ENCODE measurements around the gene PRMT9.

PRMT9 gene

DNA sequence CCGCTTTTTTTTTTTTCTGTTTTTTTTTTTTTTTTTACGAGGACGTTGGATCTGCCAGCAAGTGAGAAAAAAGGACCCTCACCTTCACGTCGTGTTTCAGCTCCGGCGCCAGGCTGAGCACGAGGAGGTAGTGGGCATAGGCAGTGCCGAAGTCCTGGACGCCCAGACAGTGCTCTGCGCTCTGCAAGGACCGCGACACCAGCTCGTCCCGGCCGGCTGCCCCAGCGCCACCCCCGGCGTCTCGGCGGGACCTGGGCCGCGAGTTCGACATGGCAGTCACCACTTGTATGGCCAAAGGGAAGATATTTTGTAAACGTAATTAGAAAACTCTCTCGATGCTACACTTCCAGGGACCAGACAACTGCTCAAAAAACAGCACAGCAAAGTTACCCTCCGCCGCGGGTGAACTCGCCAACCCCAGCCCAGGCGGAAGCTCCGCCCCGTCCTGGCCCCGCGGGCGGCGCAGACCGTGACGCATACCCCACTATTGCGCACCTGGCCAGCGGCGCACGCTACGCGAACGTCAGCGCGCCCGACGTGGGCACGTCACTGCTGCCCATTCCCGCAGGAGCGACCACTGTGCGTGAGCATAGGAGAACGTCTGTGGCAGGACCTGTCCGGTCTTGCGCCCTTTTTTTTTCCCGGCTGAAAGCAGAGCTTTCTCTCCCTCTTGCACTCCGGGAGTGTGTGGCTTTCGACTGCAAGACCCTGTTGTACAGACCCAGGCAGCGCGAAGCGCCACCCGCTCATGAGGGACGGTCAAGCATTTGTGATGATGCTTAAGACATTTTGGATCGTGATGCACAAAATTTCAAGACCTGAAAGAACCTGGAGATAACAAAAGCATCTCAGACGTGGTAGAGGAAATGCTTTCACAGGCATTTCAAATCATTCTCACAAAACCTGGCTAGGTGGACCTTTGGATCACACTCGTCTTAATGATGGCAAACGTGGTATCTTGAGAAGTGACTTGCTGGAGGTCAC, at the start of gene PRMT9:
TSS of gene PRMT9 (minus strand) at position 447 of the 984 bp plus-strand sequence. CDS start at position 271, 176 bp downstream.
- Mint-ChIP-seq H3K27me3 (no peaks in the 10 kb centered on the region), H3K36me3 (peaks cover 14% of the 10 kb centered on the region), H3K27ac (peak within 1 kb of the TSS; percentile 96), H3K4me3 (peak within 1 kb of the TSS; percentile 89), H3K4me1 (peaks cover 26% of the 10 kb centered on the region), H3K9me3 (no peaks in the 10 kb centered on the region)
- ATAC-seq = peak; percentile 100

DNA sequence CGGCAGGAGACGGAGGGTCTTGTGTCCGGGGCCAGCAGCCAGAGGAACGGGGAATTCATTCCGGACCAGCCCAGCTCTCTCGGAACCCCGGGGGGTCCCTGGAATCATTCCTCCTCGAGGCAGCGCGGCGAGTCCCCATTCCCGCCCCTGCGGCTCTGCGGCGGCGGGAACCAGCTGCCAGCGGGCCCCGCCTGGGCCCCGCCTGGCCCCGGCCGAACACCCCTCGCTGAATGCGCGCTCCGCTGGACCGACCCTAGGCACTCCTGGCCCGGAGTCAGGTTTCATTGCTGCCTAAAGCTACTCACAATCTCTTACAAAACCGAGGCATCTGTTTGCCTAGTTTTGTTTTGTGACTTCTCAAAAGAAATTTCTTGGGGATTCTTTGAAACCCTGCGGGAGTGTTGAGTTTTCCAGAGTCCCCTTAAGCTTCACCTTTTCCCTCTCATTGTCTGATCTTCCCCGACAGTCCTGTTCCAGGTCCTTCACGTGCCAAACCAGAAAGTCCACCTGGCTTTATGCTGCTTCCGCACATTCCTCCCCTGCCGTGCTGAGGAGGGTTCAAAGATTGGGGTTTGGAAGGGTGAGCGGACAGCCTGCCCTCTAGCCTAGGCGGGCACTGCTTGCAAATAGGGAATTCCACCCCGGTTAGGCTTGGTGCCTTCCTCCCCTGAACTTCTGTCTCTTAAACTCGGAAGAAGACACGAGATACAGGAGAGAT, 48.7 kb upstream of the PRMT9 start:
- Mint-ChIP-seq H3K27me3 (peaks cover 67% of the 10 kb centered on the region), H3K4me1 (peaks cover 22% of the 10 kb centered on the region), H3K27ac (no peak overlapping the region), H3K36me3 (no peaks in the 10 kb centered on the region), H3K4me3 (peak overlapping the region; percentile 75), H3K9me3 (no peaks in the 10 kb centered on the region)
- peak; percentile 25 for ATAC-seq

GRCh38 chr4:147731580-147732517, 47.9 kb upstream of the PRMT9 start, which contains the start of gene ARHGAP10:
ARHGAP10 (plus strand) TSS chr4:147732088; CDS start chr4:147732302, 214 bp downstream.
- peak within 1 kb of the TSS; percentile 89 for H3K4me3 Mint-ChIP-seq
- no peaks in the 10 kb centered on the region for H3K9me3 Mint-ChIP-seq
- peak; percentile 82 for ATAC-seq
- H3K36me3 Mint-ChIP-seq = no peaks in the 10 kb centered on the region
- H3K4me1 Mint-ChIP-seq = peaks cover 22% of the 10 kb centered on the region
- H3K27me3 Mint-ChIP-seq = peaks cover 66% of the 10 kb centered on the region
- peak within 1 kb of the TSS; percentile 69 for H3K27ac Mint-ChIP-seq

DNA sequence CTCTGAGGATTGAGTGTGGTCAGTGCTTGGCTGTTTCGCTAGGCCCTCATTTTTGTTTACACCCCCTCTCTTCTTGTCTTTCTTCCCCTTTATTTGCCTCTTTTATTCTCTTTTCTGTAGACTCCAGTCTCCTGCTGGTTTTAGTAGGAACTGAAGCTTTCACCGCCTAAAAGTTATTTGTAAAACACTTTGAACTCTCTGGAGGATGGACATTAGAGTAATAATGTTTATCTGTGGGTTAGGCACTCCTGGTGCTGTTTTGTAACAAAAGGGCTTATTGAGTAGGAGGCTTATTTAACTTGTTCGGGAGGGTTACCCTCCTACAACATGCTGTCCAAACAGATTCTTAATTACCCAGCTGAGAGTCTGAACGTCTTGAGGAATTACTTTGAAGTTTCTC, 46.4 kb upstream of the PRMT9 start:
- no peak overlapping the region for H3K27ac Mint-ChIP-seq
- no peaks in the 10 kb centered on the region for H3K36me3 Mint-ChIP-seq
- no peak for ATAC-seq
- no peak overlapping the region for H3K4me3 Mint-ChIP-seq
- no peaks in the 10 kb centered on the region for H3K9me3 Mint-ChIP-seq
- H3K27me3 Mint-ChIP-seq = peaks cover 53% of the 10 kb centered on the region
- peaks cover 22% of the 10 kb centered on the region for H3K4me1 Mint-ChIP-seq

DNA sequence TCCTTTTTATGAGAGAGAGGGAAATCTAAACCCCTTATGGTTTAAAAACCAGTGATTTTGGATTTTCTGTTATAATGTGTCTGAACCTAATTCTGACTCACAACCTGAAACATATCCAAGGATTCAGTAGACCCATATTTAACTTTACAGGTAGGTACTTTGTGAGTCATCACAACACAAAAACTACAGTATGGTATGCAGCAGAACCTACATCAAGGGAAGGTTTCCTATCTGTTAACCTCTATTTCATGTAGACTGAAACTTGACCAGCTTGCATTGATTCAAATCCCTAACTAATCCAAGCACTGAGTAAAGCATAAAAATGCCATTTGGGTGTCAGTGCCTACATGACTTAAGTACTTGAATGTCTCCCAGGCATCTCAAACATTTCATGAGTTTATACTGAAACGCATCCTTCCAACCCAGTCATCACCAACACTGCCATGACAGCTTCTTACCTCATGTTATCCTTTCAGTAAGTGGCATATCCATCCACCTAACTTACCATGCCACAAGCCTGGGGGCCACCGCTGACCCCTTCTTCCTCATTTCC, 43.6 kb upstream of the PRMT9 start:
- Mint-ChIP-seq H3K36me3 (no peaks in the 10 kb centered on the region), H3K9me3 (no peaks in the 10 kb centered on the region), H3K27me3 (peaks cover 25% of the 10 kb centered on the region), H3K4me3 (no peak overlapping the region), H3K4me1 (peaks cover 6% of the 10 kb centered on the region), H3K27ac (no peak overlapping the region)
- no peak for ATAC-seq

- no peak for ATAC-seq
- H3K27ac Mint-ChIP-seq = no peak overlapping the region
- no peak overlapping the region for H3K4me3 Mint-ChIP-seq
- no peaks in the 10 kb centered on the region for H3K36me3 Mint-ChIP-seq
- H3K27me3 Mint-ChIP-seq = peaks cover 14% of the 10 kb centered on the region
- H3K9me3 Mint-ChIP-seq = no peaks in the 10 kb centered on the region
- no peaks in the 10 kb centered on the region for H3K4me1 Mint-ChIP-seq
Measured at GRCh38 chr4:147725673-147726072, 41.7 kb upstream of the PRMT9 start.

DNA sequence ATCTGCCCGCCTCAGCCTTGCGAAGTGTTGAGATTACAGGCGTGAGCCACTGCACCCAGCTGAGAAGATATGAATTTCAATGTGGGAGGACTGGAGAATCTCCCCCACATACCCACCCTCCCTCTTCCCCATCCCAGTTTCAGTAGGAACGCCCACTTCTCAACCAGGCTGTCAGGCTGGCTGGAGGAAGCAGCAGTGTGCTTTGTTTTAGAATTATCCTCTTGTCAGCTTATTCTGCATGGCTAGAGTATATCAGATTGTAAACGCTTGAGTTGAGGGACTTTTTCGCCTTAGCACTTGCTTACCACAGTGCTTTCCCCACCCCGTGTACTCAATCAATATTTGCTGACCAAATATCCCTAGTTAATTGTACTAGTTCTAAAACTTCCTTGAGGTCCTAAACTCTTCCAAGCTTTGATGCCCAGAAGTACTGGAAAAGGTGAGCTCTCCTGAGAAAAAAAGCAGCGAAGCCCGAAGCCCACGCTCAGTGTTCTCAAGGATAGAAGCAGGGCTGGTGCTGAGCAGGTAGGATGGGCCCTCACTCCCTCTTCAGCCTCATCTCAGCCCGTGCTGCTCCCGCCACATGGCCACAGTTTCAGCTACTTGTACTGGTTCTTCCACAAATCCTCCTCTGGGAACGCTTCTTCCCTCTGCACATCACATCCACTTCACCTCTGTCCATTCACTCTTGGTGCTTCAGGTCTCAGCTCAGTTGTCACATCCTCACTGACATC, 40.7 kb upstream of the PRMT9 start:
- H3K27ac Mint-ChIP-seq = no peak overlapping the region
- H3K9me3 Mint-ChIP-seq = no peaks in the 10 kb centered on the region
- H3K36me3 Mint-ChIP-seq = no peaks in the 10 kb centered on the region
- no peak overlapping the region for H3K4me3 Mint-ChIP-seq
- H3K27me3 Mint-ChIP-seq = peaks cover 14% of the 10 kb centered on the region
- no peak for ATAC-seq
- H3K4me1 Mint-ChIP-seq = no peaks in the 10 kb centered on the region

DNA sequence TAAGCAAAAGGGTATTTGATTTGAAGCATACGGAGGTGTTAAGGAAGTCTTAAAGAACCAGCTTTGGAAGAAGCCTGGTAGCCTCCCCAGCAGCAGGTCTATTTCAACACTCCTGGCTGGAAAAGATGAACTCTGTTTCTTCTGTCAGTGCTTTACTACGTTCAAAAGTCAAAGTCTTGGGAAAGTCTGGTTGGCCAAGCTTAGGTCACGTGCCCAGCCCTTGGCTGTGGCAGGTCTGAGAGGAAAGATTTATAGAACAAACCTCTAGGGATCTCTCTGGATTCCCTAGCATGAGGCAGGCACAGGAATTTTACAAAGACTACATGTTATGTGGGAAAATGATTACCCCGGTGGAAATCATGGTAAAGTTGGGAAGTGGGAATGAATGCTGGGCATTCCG, 39.4 kb upstream of the PRMT9 start:
- no peaks in the 10 kb centered on the region for H3K9me3 Mint-ChIP-seq
- no peak overlapping the region for H3K27ac Mint-ChIP-seq
- no peak for ATAC-seq
- no peak overlapping the region for H3K4me3 Mint-ChIP-seq
- peaks cover 9% of the 10 kb centered on the region for H3K27me3 Mint-ChIP-seq
- H3K4me1 Mint-ChIP-seq = no peaks in the 10 kb centered on the region
- H3K36me3 Mint-ChIP-seq = no peaks in the 10 kb centered on the region

GRCh38 chr4:147717878-147718277, 33.9 kb upstream of the PRMT9 start:
- ATAC-seq = no peak
- Mint-ChIP-seq H3K27ac (no peak overlapping the region), H3K4me3 (no peak overlapping the region), H3K4me1 (no peaks in the 10 kb centered on the region), H3K9me3 (no peaks in the 10 kb centered on the region), H3K36me3 (no peaks in the 10 kb centered on the region), H3K27me3 (peaks cover 27% of the 10 kb centered on the region)

GRCh38 chr4:147714575-147715401, 30.8 kb upstream of the PRMT9 start:
- Mint-ChIP-seq H3K27me3 (peaks cover 27% of the 10 kb centered on the region), H3K4me1 (no peaks in the 10 kb centered on the region), H3K27ac (no peak overlapping the region), H3K36me3 (no peaks in the 10 kb centered on the region), H3K9me3 (no peaks in the 10 kb centered on the region), H3K4me3 (no peak overlapping the region)
- ATAC-seq = no peak

- Mint-ChIP-seq H3K9me3 (no peaks in the 10 kb centered on the region), H3K36me3 (no peaks in the 10 kb centered on the region), H3K27me3 (peaks cover 19% of the 10 kb centered on the region), H3K4me1 (peaks cover 6% of the 10 kb centered on the region), H3K27ac (no peak overlapping the region), H3K4me3 (no peak overlapping the region)
- no peak for ATAC-seq
Measured at GRCh38 chr4:147709999-147710398, 26.0 kb upstream of the PRMT9 start.

GRCh38 chr4:147707892-147708672, 24.1 kb upstream of the PRMT9 start:
- Mint-ChIP-seq H3K4me3 (no peak overlapping the region), H3K4me1 (peaks cover 6% of the 10 kb centered on the region), H3K9me3 (no peaks in the 10 kb centered on the region), H3K36me3 (no peaks in the 10 kb centered on the region), H3K27ac (no peak overlapping the region), H3K27me3 (peaks cover 11% of the 10 kb centered on the region)
- ATAC-seq = no peak

DNA sequence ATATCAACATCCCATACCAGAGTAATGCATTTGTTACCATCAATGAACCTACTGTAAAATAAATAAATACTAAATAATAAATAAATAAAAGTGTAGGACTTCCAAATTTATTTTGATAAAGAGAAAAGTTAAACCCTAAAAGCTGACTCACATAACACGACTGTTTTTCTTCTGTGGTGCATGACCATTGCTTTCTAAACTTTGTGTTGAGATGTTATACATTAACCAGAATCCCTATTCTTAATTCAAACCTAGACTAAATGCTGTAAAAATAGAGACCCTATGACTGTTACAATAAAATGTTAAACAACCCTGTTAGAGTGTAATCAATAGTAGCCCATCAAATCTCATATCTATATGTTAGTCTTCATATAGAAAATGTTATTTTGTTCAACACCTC, 20.9 kb upstream of the PRMT9 start:
- no peaks in the 10 kb centered on the region for H3K36me3 Mint-ChIP-seq
- no peak overlapping the region for H3K27ac Mint-ChIP-seq
- ATAC-seq = no peak
- no peak overlapping the region for H3K4me3 Mint-ChIP-seq
- peaks cover 15% of the 10 kb centered on the region for H3K27me3 Mint-ChIP-seq
- H3K4me1 Mint-ChIP-seq = peaks cover 6% of the 10 kb centered on the region
- H3K9me3 Mint-ChIP-seq = peaks cover 2% of the 10 kb centered on the region
